Measurements from ENCODE around the gene NLRP6. TPM values are rescaled to one million over a fixed set of nuclear protein-coding genes. Genes with fewer than 3 reads are reported as not detected.
A peak's percentile ranks its signal among the peaks of the same experiment; 100 is the strongest.
"Not testable (repeated sequence)": the region's sequence is repeated elsewhere in the genome, so short reads cannot be mapped to it uniquely, and the experiment has no call there.

NLRP6 gene
- total RNA-seq, 2 donors from 2014 or later = 3.5 to 4.3 TPM

GRCh38 chr11:326842-327580, 48.8 kb downstream of the NLRP6 start:
- Mint-ChIP-seq H3K27me3 (no peaks in the 10 kb centered on the region), H3K27ac (peak overlapping the region; percentile 84), H3K4me1 (peaks cover 43% of the 10 kb centered on the region), H3K36me3 (ENCODE audit: low read depth) (no peaks in the 10 kb centered on the region), H3K4me3 (peak overlapping the region; percentile 81)
- H3K9me3 ChIP-seq (ENCODE audit: control insufficient read depth, low read length, poor library complexity, severe bottlenecking) = no peaks in the 10 kb centered on the region
- peak in 1 of 3 donors; percentile 41 for DNase-seq
- peak; percentile 74 for ATAC-seq

- no peaks in the 10 kb centered on the region for H3K9me3 ChIP-seq (ENCODE audit: control insufficient read depth, low read length, poor library complexity, severe bottlenecking)
- no peaks in the 10 kb centered on the region for H3K27me3 Mint-ChIP-seq
- DNase-seq (no peak), ATAC-seq (no peak)
- peak overlapping the region; percentile 84 for H3K27ac Mint-ChIP-seq
- H3K4me3 Mint-ChIP-seq = peak overlapping the region; percentile 81
- peaks cover 43% of the 10 kb centered on the region for H3K4me1 Mint-ChIP-seq
- H3K36me3 Mint-ChIP-seq (ENCODE audit: low read depth) = no peaks in the 10 kb centered on the region
These were observed 49.3 kb downstream of the NLRP6 start for GRCh38 chr11:327581-327923.

GRCh38 chr11:328012-328411, 49.8 kb downstream of the NLRP6 start:
- Mint-ChIP-seq H3K27me3 (no peaks in the 10 kb centered on the region), H3K27ac (peak overlapping the region; percentile 45), H3K4me1 (peaks cover 43% of the 10 kb centered on the region), H3K36me3 (ENCODE audit: low read depth) (no peaks in the 10 kb centered on the region), H3K4me3 (no peak overlapping the region)
- no peak for ATAC-seq
- no peaks in the 10 kb centered on the region for H3K9me3 ChIP-seq (ENCODE audit: control insufficient read depth, low read length, poor library complexity, severe bottlenecking)
- no peak for DNase-seq

DNA sequence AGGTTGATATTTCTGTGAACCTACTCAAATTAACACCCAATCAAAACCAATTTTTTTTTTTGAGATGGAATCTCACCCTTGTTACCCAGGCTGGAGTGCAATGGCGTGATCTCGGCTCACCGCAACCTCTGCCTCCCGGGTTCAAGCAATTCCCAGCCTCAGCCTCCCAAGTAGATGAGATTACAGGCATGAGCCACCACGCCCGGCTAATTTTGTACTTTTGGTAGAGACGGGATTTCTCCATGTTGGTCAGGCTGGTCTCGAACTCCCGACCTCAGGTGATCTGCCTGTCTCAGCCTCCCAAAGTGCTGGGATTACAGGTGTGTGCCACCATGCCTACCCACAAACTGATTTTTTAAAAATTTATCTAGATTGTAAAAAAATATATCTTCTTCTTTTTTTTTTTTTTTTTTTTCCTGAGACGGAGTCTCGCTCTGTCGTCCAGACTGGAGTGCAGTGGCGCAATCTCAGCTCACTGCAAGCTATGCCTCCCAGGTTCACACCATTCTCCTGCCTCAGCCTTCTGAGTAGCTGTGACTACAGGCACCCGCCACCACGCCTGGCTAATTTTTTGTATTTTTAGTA, 50.4 kb downstream of the NLRP6 start:
- ATAC-seq; H3K27me3 Mint-ChIP-seq; DNase-seq; H3K9me3 ChIP-seq (ENCODE audit: control insufficient read depth, low read length, poor library complexity, severe bottlenecking); H3K36me3 Mint-ChIP-seq (ENCODE audit: low read depth): not testable (repeated sequence)
- Mint-ChIP-seq H3K4me3 (peak overlapping the region; percentile 12), H3K4me1 (peaks cover 43% of the 10 kb centered on the region), H3K27ac (peak overlapping the region; percentile 45)

DNA sequence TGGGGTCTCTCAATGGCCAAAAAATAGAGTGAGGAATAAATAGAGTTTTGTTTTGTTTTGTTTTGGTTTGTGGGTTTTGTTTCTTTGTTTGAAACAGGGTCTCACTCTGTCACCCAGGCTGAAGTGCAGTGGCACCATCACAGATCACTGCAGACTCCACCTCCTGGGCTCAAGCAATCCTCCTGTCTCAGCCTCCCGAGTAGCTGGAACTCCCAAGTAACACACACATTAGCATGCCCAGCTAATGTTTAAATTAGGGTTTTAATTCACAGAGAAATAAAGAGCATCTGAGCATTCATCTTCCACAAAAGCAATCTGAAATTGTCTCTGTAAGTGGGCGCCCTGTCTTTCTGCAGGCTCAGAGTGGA, 51.7 kb downstream of the NLRP6 start:
- Mint-ChIP-seq H3K4me1 (peaks cover 38% of the 10 kb centered on the region), H3K4me3 (peak overlapping the region; percentile 41), H3K27ac (no peak overlapping the region), H3K36me3 (ENCODE audit: low read depth) (no peaks in the 10 kb centered on the region), H3K27me3 (no peaks in the 10 kb centered on the region)
- no peak for DNase-seq
- ATAC-seq = no peak
- no peaks in the 10 kb centered on the region for H3K9me3 ChIP-seq (ENCODE audit: control insufficient read depth, low read length, poor library complexity, severe bottlenecking)

- Mint-ChIP-seq H3K27ac (no peak overlapping the region), H3K36me3 (ENCODE audit: low read depth) (no peaks in the 10 kb centered on the region), H3K27me3 (no peaks in the 10 kb centered on the region), H3K4me3 (no peak overlapping the region), H3K4me1 (peaks cover 38% of the 10 kb centered on the region)
- ATAC-seq (no peak), DNase-seq (no peak)
- no peaks in the 10 kb centered on the region for H3K9me3 ChIP-seq (ENCODE audit: control insufficient read depth, low read length, poor library complexity, severe bottlenecking)
These were observed 52.1 kb downstream of the NLRP6 start for GRCh38 chr11:330307-330693.

- ATAC-seq (no peak), DNase-seq (no peak)
- H3K9me3 ChIP-seq (ENCODE audit: control insufficient read depth, low read length, poor library complexity, severe bottlenecking) = no peaks in the 10 kb centered on the region
- H3K4me1 Mint-ChIP-seq = peaks cover 38% of the 10 kb centered on the region
- H3K27ac Mint-ChIP-seq = no peak overlapping the region
- H3K27me3 Mint-ChIP-seq = no peaks in the 10 kb centered on the region
- H3K36me3 Mint-ChIP-seq (ENCODE audit: low read depth) = no peaks in the 10 kb centered on the region
- H3K4me3 Mint-ChIP-seq = peak overlapping the region; percentile 78
These were observed 52.6 kb downstream of the NLRP6 start for GRCh38 chr11:330694-331357.

GRCh38 chr11:331358-332060, 53.3 kb downstream of the NLRP6 start:
- peaks cover 32% of the 10 kb centered on the region for H3K4me1 Mint-ChIP-seq
- DNase-seq (no peak), ATAC-seq (no peak)
- H3K27ac Mint-ChIP-seq = no peak overlapping the region
- H3K4me3 Mint-ChIP-seq = peak overlapping the region; percentile 78
- no peaks in the 10 kb centered on the region for H3K27me3 Mint-ChIP-seq
- no peaks in the 10 kb centered on the region for H3K9me3 ChIP-seq (ENCODE audit: control insufficient read depth, low read length, poor library complexity, severe bottlenecking)
- no peaks in the 10 kb centered on the region for H3K36me3 Mint-ChIP-seq (ENCODE audit: low read depth)

- Mint-ChIP-seq H3K36me3 (ENCODE audit: low read depth) (no peaks in the 10 kb centered on the region), H3K27me3 (no peaks in the 10 kb centered on the region), H3K4me1 (peaks cover 26% of the 10 kb centered on the region), H3K4me3 (no peak overlapping the region), H3K27ac (no peak overlapping the region)
- no peak for ATAC-seq
- DNase-seq = no peak
- H3K9me3 ChIP-seq (ENCODE audit: control insufficient read depth, low read length, poor library complexity, severe bottlenecking) = no peaks in the 10 kb centered on the region
These were observed 54.7 kb downstream of the NLRP6 start for GRCh38 chr11:332651-333480.

GRCh38 chr11:333616-334263, 55.5 kb downstream of the NLRP6 start:
- ATAC-seq, H3K27ac Mint-ChIP-seq: not testable (repeated sequence)
- H3K4me1 Mint-ChIP-seq = peaks cover 26% of the 10 kb centered on the region

GRCh38 chr11:334264-334994, 56.2 kb downstream of the NLRP6 start:
- Mint-ChIP-seq H3K4me1 (peaks cover 20% of the 10 kb centered on the region), H3K27ac (no peak overlapping the region), H3K4me3 (no peak overlapping the region), H3K36me3 (ENCODE audit: low read depth) (no peaks in the 10 kb centered on the region), H3K27me3 (no peaks in the 10 kb centered on the region)
- H3K9me3 ChIP-seq (ENCODE audit: control insufficient read depth, low read length, poor library complexity, severe bottlenecking) = no peaks in the 10 kb centered on the region
- no peak for DNase-seq
- no peak for ATAC-seq

More at GRCh38 chr11:333616-334263, 55.5 kb downstream of the NLRP6 start:
- not testable (repeated sequence) for H3K36me3 Mint-ChIP-seq (ENCODE audit: low read depth); H3K9me3 ChIP-seq (ENCODE audit: control insufficient read depth, low read length, poor library complexity, severe bottlenecking); H3K4me3 Mint-ChIP-seq; H3K27me3 Mint-ChIP-seq; DNase-seq
